Kidney (tissue), 14 donors: ENCODE data around the gene HOXD12. TPM values are rescaled to one million over a fixed set of nuclear protein-coding genes. Genes with fewer than 3 reads are reported as not detected.

Source experiments
- DNase-seq, 5 donors: peaks; one replicate each; pipeline ENCODE4 v3.0.0-alpha.2; 2013 to 2020
- FAIRE-seq: peaks from 2 replicates; lab custom pipeline; 2012; peaks lifted over from hg19 to GRCh38; lab: Jason Lieb, UNC
- H3K27ac ChIP-seq, 2 donors: one replicate each; pipeline ENCODE4 v1.7.0; 2013; ENCODE audit warnings: low read depth in 2 of 2, low read length in 2 of 2, inconsistent platforms in 1 of 2
- H3K27me3 ChIP-seq: one replicate; pipeline ENCODE4 v1.7.1; 2013; ENCODE audit warnings: low read length, inconsistent platforms; ENCODE audit not compliant: control insufficient read depth, insufficient read depth
- H3K36me3 ChIP-seq, 3 donors: one replicate each; pipeline versions ENCODE4 v1.7.0 to v1.7.1; 2013; ENCODE audit warnings: low read length in 3 of 3, control low read depth in 1 of 3, inconsistent platforms in 1 of 3; ENCODE audit not compliant: insufficient read depth in 3 of 3, control insufficient read depth in 2 of 3
- H3K4me1 ChIP-seq, 3 donors: one replicate each; pipeline versions ENCODE4 v1.7.0 to v1.7.1; 2013; ENCODE audit warnings: low read length in 3 of 3, inconsistent platforms in 1 of 3, low read depth in 1 of 3; ENCODE audit not compliant: control insufficient read depth in 2 of 3, insufficient read depth in 2 of 3
- H3K4me3 ChIP-seq, 3 donors: one replicate each; pipeline versions ENCODE4 v1.7.0 to v1.8.1; 2013; ENCODE audit warnings: low read length in 3 of 3, control low read depth in 1 of 3, inconsistent platforms in 1 of 3
- H3K9ac ChIP-seq, 3 donors: one replicate each; pipeline versions ENCODE4 v1.7.0 to v1.7.1; 2013; ENCODE audit warnings: low read length in 3 of 3, control low read depth in 1 of 3, inconsistent platforms in 1 of 3
- H3K9me3 ChIP-seq, 3 donors: one replicate each; pipeline versions ENCODE4 v1.7.0 to v1.7.1; 2013; ENCODE audit warnings: low read length in 3 of 3, control low read depth in 1 of 3, inconsistent platforms in 1 of 3; ENCODE audit not compliant: control insufficient read depth in 2 of 3, insufficient read depth in 1 of 3
- CTCF ChIP-seq: IDR thresholded peaks from 3 replicates; pipeline ENCODE4 v1.5.1; 2012; ENCODE audit warnings: mild to moderate bottlenecking, moderate library complexity, borderline replicate concordance; ENCODE audit not compliant: insufficient read depth; ENCODE audit errors: extremely low read depth
- intact Hi-C: fragments of 100-400 bp; cut with DNase I; formaldehyde crosslinking; loops from one replicate; pipeline ENCODE4 v1.11.1; 2022
- polyA plus RNA-seq: library from polyadenylated mRNA; stranded (reverse); fragments of 350-450 nt; fragmentation: Illumina TruSeq; extraction: RNeasy Lipid Tissue Mini Kit (QIAGEN cat#74804); gene quantifications from one replicate; pipeline ENCODE4 v1.2.3, GENCODE V29; 2014; ENCODE audit warnings: low read depth, low replicate concordance; ENCODE audit not compliant: insufficient read depth
- total RNA-seq: library from RNA; stranded (reverse); fragmentation: NEBNext Ultra II Directional; extraction: Animal tissue kit (Norgen Biotek cat#: 25700); gene quantifications from one replicate; pipeline ENCODE4 v1.2.1, GENCODE V29; 2021
- donor health status: control.
- donor health status: control.
- donor health status: control.
- donor health status: control.
- donor health status: control.
- donor health status: DM: yes; HTN: yes; CAD: no.
- donor health status: Normal renal cell carcinoma (clear cell type).

The HOXD12 gene
- total and polyA plus RNA-seq, 2 donors from 2014 or later: not detected

GRCh38 chr2:176146101-176146500 is 46.5 kb downstream of the HOXD12 start:
- TF ChIP-seq CTCF: no peak
- Histone ChIP-seq H3K27ac (peak overlapping the region; percentile 64 to 71), H3K4me3 (peak overlapping the region; percentile 23 to 61 (median 47)), H3K9me3 (no peaks in the 10 kb centered on the region), H3K27me3 (no peaks in the 10 kb centered on the region), H3K4me1 (peaks cover 15 to 26% (median 17%) of the 10 kb centered on the region in 3 donors), H3K9ac (peak overlapping the region; percentile 40 to 49 (median 43)), H3K36me3 (no peaks in the 10 kb centered on the region)
- intact Hi-C loops: loop anchor here (10.0 kb wide), 2 partner anchors 309 to 409 kb away; no protein-coding TSS in a partner anchor
- FAIRE-seq (no peak), DNase-seq (peak in 4 of 5 donors; percentile 69 to 92 (median 86))

- Histone ChIP-seq H3K9ac (peak overlapping the region; percentile 40 to 49 (median 43)), H3K4me3 (peak overlapping the region; percentile 32 to 61 (median 47)), H3K36me3 (no peaks in the 10 kb centered on the region), H3K9me3 (no peaks in the 10 kb centered on the region), H3K27me3 (no peaks in the 10 kb centered on the region), H3K27ac (peak overlapping the region; percentile 64 to 81), H3K4me1 (peaks cover 12 to 24% (median 15%) of the 10 kb centered on the region in 3 donors)
- FAIRE-seq: no peak
- DNase-seq: no peak
- intact Hi-C loops: loop anchor here (10.0 kb wide), 2 partner anchors 308 to 408 kb away; no protein-coding TSS in a partner anchor
- TF ChIP-seq CTCF: no peak
These were observed 47.0 kb downstream of the HOXD12 start for GRCh38 chr2:176146645-176147044.

- peak overlapping the region; percentile 32 to 61 (median 47) for H3K4me3 ChIP-seq
- H3K27me3 ChIP-seq: no peaks in the 10 kb centered on the region
- no peaks in the 10 kb centered on the region for H3K36me3 ChIP-seq
- no peak for TF ChIP-seq CTCF
- H3K9ac ChIP-seq: peak overlapping the region; percentile 40 to 49 (median 43)
- DNase-seq (peak in 1 of 5 donors; percentile 62), FAIRE-seq (no peak)
- intact Hi-C loops: loop anchor here (10.0 kb wide), 2 partner anchors 307 to 407 kb away; no protein-coding TSS in a partner anchor
- H3K9me3 ChIP-seq: no peaks in the 10 kb centered on the region
- H3K4me1 ChIP-seq: peaks cover 12 to 20% (median 12%) of the 10 kb centered on the region in 3 donors
- peak overlapping the region; percentile 54 to 81 for H3K27ac ChIP-seq
These were observed 47.7 kb downstream of the HOXD12 start for GRCh38 chr2:176147210-176147799.
